IMR-90 (cell line): Measurements from ENCODE around the gene PAIP1. TPM values are rescaled to one million over a fixed set of nuclear protein-coding genes. Genes with fewer than 3 reads are reported as not detected.

Experiments used
- ATAC-seq: fragments of 200-7000 bp; cut with Tn5 transposase; 2 replicates; pipeline ENCODE4 v1.9.1; 2020; ENCODE audit warnings: low read depth, mild to moderate bottlenecking, moderate library complexity
- BruUV-seq: library from RNA; stranded (reverse); fragments of 400-500 nt; replicated peaks from 2 replicates; lab custom pipeline; 2021; lab: Mats Ljungman, UMichigan
- CTCF ChIA-PET: fragments of 300-600 bp; formaldehyde crosslinking; extraction: SDS; loops from one replicate; lab custom pipeline; 2021; ENCODE audit warnings: antibody characterized with exemption; lab: Yijun Ruan, JAX
- POLR2A ChIA-PET: fragments of 300-600 bp; sonication (Branson Sonifier 250); formaldehyde crosslinking; loops from one replicate; lab custom pipeline; 2022; ENCODE audit warnings: antibody characterized with exemption; ENCODE audit not compliant: unreplicated experiment; lab: Charles Lee
- DNase-seq: peaks from one replicate; pipeline ENCODE4 v3.0.0; 2013
- H2AFZ ChIP-seq: replicated peaks from 2 replicates; pipeline ENCODE3; 2013; ENCODE audit warnings: low read length, mild to moderate bottlenecking; ENCODE audit not compliant: poor library complexity
- H2AK5ac ChIP-seq: 2 replicates; pipeline ENCODE4 v1.6.1; 2013; ENCODE audit warnings: low read depth, low read length, inconsistent platforms
- H2AK9ac ChIP-seq: replicated peaks from 2 replicates; pipeline ENCODE3; 2013; ENCODE audit warnings: mild to moderate bottlenecking, low read depth, low read length, moderate library complexity; ENCODE audit not compliant: poor library complexity
- H2BK120ac ChIP-seq: 2 replicates; pipeline ENCODE4 v1.6.1; 2013; ENCODE audit warnings: low read depth, low read length, inconsistent platforms
- H2BK15ac ChIP-seq: 3 replicates; pipeline ENCODE4 v1.6.1; 2013; ENCODE audit warnings: low read depth, low read length, inconsistent platforms
- H2BK20ac ChIP-seq: 2 replicates; pipeline ENCODE4 v1.6.1; 2013; ENCODE audit warnings: low read depth, mild to moderate bottlenecking, inconsistent platforms, low read length, moderate library complexity
- H2BK5ac ChIP-seq: 2 replicates; pipeline ENCODE4 v1.6.1; 2013; ENCODE audit warnings: mild to moderate bottlenecking, low read depth, low read length, inconsistent platforms; ENCODE audit not compliant: poor library complexity, severe bottlenecking
- H3K14ac ChIP-seq: replicated peaks from 2 replicates; pipeline ENCODE4 v1.6.1; 2013; ENCODE audit warnings: low read depth, low read length, inconsistent platforms
- H3K18ac ChIP-seq: 2 replicates; pipeline ENCODE4 v1.6.1; 2013; ENCODE audit warnings: low read depth, low read length, control low read depth
- H3K23ac ChIP-seq: 2 replicates; pipeline ENCODE4 v1.6.1; 2013; ENCODE audit warnings: low read depth, low read length, inconsistent platforms
- H3K27ac ChIP-seq: 2 replicates; pipeline ENCODE4 v1.5.1; 2013; ENCODE audit warnings: mild to moderate bottlenecking, control low read depth, low read length; ENCODE audit not compliant: insufficient read depth
- H3K27me3 ChIP-seq: 2 replicates; pipeline ENCODE4 v1.6.1; 2013; ENCODE audit warnings: low read length; ENCODE audit not compliant: control insufficient read depth, insufficient read depth
- H3K36me3 ChIP-seq: 2 replicates; pipeline ENCODE4 v1.6.1; 2013; ENCODE audit warnings: low read length, mixed read lengths; ENCODE audit not compliant: control insufficient read depth, insufficient read depth
- H3K4ac ChIP-seq: 2 replicates; pipeline ENCODE4 v1.6.1; 2013; ENCODE audit warnings: low read depth, low read length, inconsistent platforms
- H3K4me1 ChIP-seq: 2 replicates; pipeline ENCODE4 v1.6.1; 2013; ENCODE audit warnings: low read length, mixed read lengths; ENCODE audit not compliant: control insufficient read depth, insufficient read depth
- H3K4me2 ChIP-seq: 2 replicates; pipeline ENCODE4 v1.6.1; 2013; ENCODE audit warnings: low read depth, mild to moderate bottlenecking, control low read depth, low read length, moderate library complexity
- H3K4me3 ChIP-seq: 2 replicates; pipeline ENCODE4 v1.5.1; 2013; ENCODE audit warnings: low read depth, mild to moderate bottlenecking, control low read depth, low read length, moderate library complexity; ENCODE audit not compliant: insufficient read depth
- H3K56ac ChIP-seq: 2 replicates; pipeline ENCODE4 v1.6.1; 2013; ENCODE audit warnings: low read length, inconsistent platforms; ENCODE audit not compliant: insufficient read depth; ENCODE audit errors: extremely low read depth
- H3K79me1 ChIP-seq, 2 experiments: 2 replicates each; pipeline ENCODE4 v1.6.1; 2013; ENCODE audit warnings: low read length in 2 of 2, inconsistent platforms in 1 of 2, low read depth in 1 of 2
- H3K9ac ChIP-seq: 2 replicates; pipeline ENCODE4 v1.6.1; 2013; ENCODE audit warnings: low read depth, low read length, control low read depth
- H3K9me1 ChIP-seq: 2 replicates; pipeline ENCODE4 v1.6.1; 2013; ENCODE audit warnings: low read length, inconsistent platforms; ENCODE audit not compliant: insufficient read depth
- H3K9me3 ChIP-seq: 2 replicates; pipeline ENCODE4 v1.6.1; 2013; ENCODE audit warnings: low read length; ENCODE audit not compliant: control insufficient read depth, insufficient read depth
- H4K20me1 ChIP-seq: 2 replicates; pipeline ENCODE4 v1.6.1; 2013; ENCODE audit warnings: low read length, inconsistent platforms; ENCODE audit not compliant: insufficient read depth
- H4K5ac ChIP-seq: 2 replicates; pipeline ENCODE4 v1.6.1; 2013; ENCODE audit warnings: mild to moderate bottlenecking, low read depth, low read length, control low read depth
- H4K8ac ChIP-seq, 2 experiments: 2 replicates each; pipeline ENCODE4 v1.6.1; 2013; ENCODE audit warnings: low read depth in 2 of 2, low read length in 2 of 2, control low read depth in 1 of 2, inconsistent platforms in 1 of 2
- H4K91ac ChIP-seq: 2 replicates; pipeline ENCODE4 v1.6.1; 2013; ENCODE audit warnings: low read depth, low read length, inconsistent platforms; ENCODE audit not compliant: insufficient read depth
- CEBPB ChIP-seq: IDR thresholded peaks from 2 replicates; pipeline ENCODE4 v1.6.1; 2012; ENCODE audit warnings: low read depth, low read length, improper control_type of control experiment
- FOS ChIP-seq: fragments of 150-350 bp; IDR thresholded peaks from 2 replicates; pipeline ENCODE4 v1.6.1; 2016; ENCODE audit warnings: low read depth, low read length
- MAFK ChIP-seq: IDR thresholded peaks from 2 replicates; pipeline ENCODE4 v1.6.1; 2012; ENCODE audit warnings: low read depth, low read length, improper control_type of control experiment
- MAZ ChIP-seq: IDR thresholded peaks from 2 replicates; pipeline ENCODE4 v1.6.1; 2012; ENCODE audit warnings: low read depth, mild to moderate bottlenecking, low read length, improper control_type of control experiment, moderate library complexity, borderline replicate concordance
- RCOR1 ChIP-seq: IDR thresholded peaks from 2 replicates; pipeline ENCODE4 v1.6.1; 2012; ENCODE audit warnings: mild to moderate bottlenecking, low read length, improper control_type of control experiment; ENCODE audit not compliant: insufficient replicate concordance
- RFX5 ChIP-seq: IDR thresholded peaks from 2 replicates; pipeline ENCODE4 v1.8.0; 2012; ENCODE audit warnings: low read depth, mild to moderate bottlenecking, low read length, moderate library complexity
- USF2 ChIP-seq: fragments of 150-350 bp; IDR thresholded peaks from 2 replicates; pipeline ENCODE4 v1.6.1; 2017; ENCODE audit warnings: mild to moderate bottlenecking, antibody characterized with exemption, low read length, low read depth
- WGBS, 2 experiments: methylation state at CpG; one replicate each; pipeline versions ENCODE4 v1.1.5 to v1.1.7; 2013; ENCODE audit warnings: missing lambda C conversion rate in 2 of 2; ENCODE audit not compliant: insufficient read length in 1 of 2; ENCODE audit errors: extremely low coverage in 2 of 2; 5-methylcytosine and 5-hydroxymethylcytosine counted together
- dilution Hi-C: fragments of 300-500 bp; cut with HindIII; formaldehyde crosslinking; loops from one replicate; pipeline ENCODE4 v1.14.3; 2018; ENCODE audit warnings: low sequenced_read_pairs; ENCODE audit not compliant: unreplicated experiment
- in situ Hi-C: fragments of 300-500 bp; cut with MboI; formaldehyde crosslinking; loops from 3 replicates; pipeline ENCODE4 v1.14.3; 2019; ENCODE audit warnings: low sequenced_read_pairs, inconsistent platforms, mixed read lengths
- intact Hi-C: fragments of 100-400 bp; cut with micrococcal nuclease; formaldehyde crosslinking; loops from 2 replicates; pipeline ENCODE4 v1.10.0; 2022
- polyA plus RNA-seq, 3 experiments: library from polyadenylated mRNA; depleted of rRNA; stranded (reverse); fragments of >200 nt; gene quantifications; 2 replicates each; pipeline ENCODE4 v1.2.3, GENCODE V29; 2012; ENCODE audit warnings: low replicate concordance in 1 of 3
- total RNA-seq: library from RNA; depleted of rRNA; stranded (reverse); fragments of >200 nt; gene quantifications from 2 replicates; pipeline ENCODE4 v1.2.3, GENCODE V29; 2012

The PAIP1 gene
- total and polyA plus RNA-seq, 2 of the 4 experiments (the other 2 are of a cell fraction), result 59.1 to 123 TPM

GRCh38 chr5:43567967-43568366 lies 11.1 kb upstream of the PAIP1 start:
- no peak overlapping the region for H2BK20ac ChIP-seq
- TF ChIP-seq CEBPB (no peak), USF2 (no peak), RCOR1 (no peak), FOS (no peak), RFX5 (no peak), MAZ (no peak), MAFK (no peak)
- ATAC-seq, result no peak
- H2BK15ac ChIP-seq, result no peak overlapping the region
- in situ Hi-C loops, result no loop called here
- DNase-seq, result no peak
- peaks cover 6% of the 10 kb centered on the region; the same call in 1 of the 2 replicates for H3K4me1 ChIP-seq
- no peak overlapping the region for H3K56ac ChIP-seq
- H3K27ac ChIP-seq, result no peak overlapping the region
- H3K9me3 ChIP-seq, result no peaks in the 10 kb centered on the region
- 84% methylated on average over 2 of the region's 3 CpGs; no CpG with 5 or more reads in 1 of the 2 experiments for WGBS, 2 experiments
- no peak overlapping the region for H3K18ac ChIP-seq
- no peak overlapping the region for H2AK9ac ChIP-seq
- H3K4me2 ChIP-seq, result no peak overlapping the region
- no peaks in the 10 kb centered on the region for H3K79me1 ChIP-seq
- H4K5ac ChIP-seq, result no peak overlapping the region
- H3K9ac ChIP-seq, result no peak overlapping the region
- ChIA-PET POLR2A (no interaction called here), CTCF (no interaction called here)
- dilution Hi-C loops, result no loop called here
- H3K23ac ChIP-seq, result no peak overlapping the region
- H3K4me3 ChIP-seq, result no peak overlapping the region
- no peaks in the 10 kb centered on the region for H3K9me1 ChIP-seq
- H3K14ac ChIP-seq, result no peak overlapping the region
- H3K36me3 ChIP-seq, result no peaks in the 10 kb centered on the region
- no peak overlapping the region for H2BK5ac ChIP-seq
- H4K91ac ChIP-seq, result no peak overlapping the region
- H2AFZ ChIP-seq, result no peak overlapping the region
- no peak overlapping the region for H3K4ac ChIP-seq
- intact Hi-C loops, result no loop called here
- no TSS peak for BruUV-seq
- no peak overlapping the region for H2BK120ac ChIP-seq
- no peaks in the 10 kb centered on the region for H4K20me1 ChIP-seq
- H4K8ac ChIP-seq, result no peak overlapping the region
- no peaks in the 10 kb centered on the region for H3K27me3 ChIP-seq
- H2AK5ac ChIP-seq, result no peak overlapping the region
